RWPE2 (cell line): Measurements from ENCODE around the gene ATP1A2.

Experiments
- ATAC-seq: fragments of 200-7000 bp; cut with Tn5 transposase; 3 replicates; pipeline ENCODE4 v1.9.1; 2021; ENCODE audit warnings: low read depth
- DNase-seq: peaks from one replicate; pipeline ENCODE4 v3.0.0-alpha.2; 2020; ENCODE audit warnings: low spot score
- H3K27ac ChIP-seq: fragments of 450-650 bp; 2 replicates; pipeline ENCODE4 v1.5.1; 2017; ENCODE audit warnings: mild to moderate bottlenecking; ENCODE audit not compliant: poor library complexity, severe bottlenecking
- H3K27me3 ChIP-seq: fragments of 250-450 bp; sonication (Bioruptor Pico); 2 replicates; pipeline ENCODE4 v1.5.1; 2021; ENCODE audit warnings: mild to moderate bottlenecking, moderate library complexity; ENCODE audit not compliant: insufficient read depth, poor library complexity, severe bottlenecking
- H3K36me3 ChIP-seq: fragments of 250-450 bp; sonication (Bioruptor Pico); 2 replicates; pipeline ENCODE4 v1.5.1; 2020; ENCODE audit warnings: low read depth, mild to moderate bottlenecking, moderate library complexity
- H3K4me1 ChIP-seq: fragments of 250-450 bp; sonication (Bioruptor Pico); 2 replicates; pipeline ENCODE4 v1.5.1; 2021; ENCODE audit warnings: mild to moderate bottlenecking, moderate library complexity; ENCODE audit not compliant: insufficient read depth, poor library complexity, severe bottlenecking
- H3K4me3 ChIP-seq: fragments of 250-450 bp; sonication (Bioruptor Pico); 2 replicates; pipeline ENCODE4 v1.5.1; 2021; ENCODE audit warnings: mild to moderate bottlenecking, moderate library complexity; ENCODE audit not compliant: severe bottlenecking
- H3K9me3 ChIP-seq: fragments of 250-450 bp; sonication (Bioruptor Pico); 2 replicates; pipeline ENCODE4 v1.5.1; 2021; ENCODE audit warnings: mild to moderate bottlenecking, moderate library complexity; ENCODE audit not compliant: severe bottlenecking
- TF ChIP-seq, protein P1 (sequence below): fragments of 450-650 bp; IDR thresholded peaks from one replicate; pipeline ENCODE4 v1.5.1; 2017; ENCODE audit warnings: mild to moderate bottlenecking, moderate library complexity; ENCODE audit not compliant: poor library complexity, severe bottlenecking

Gene ATP1A2

DNA sequence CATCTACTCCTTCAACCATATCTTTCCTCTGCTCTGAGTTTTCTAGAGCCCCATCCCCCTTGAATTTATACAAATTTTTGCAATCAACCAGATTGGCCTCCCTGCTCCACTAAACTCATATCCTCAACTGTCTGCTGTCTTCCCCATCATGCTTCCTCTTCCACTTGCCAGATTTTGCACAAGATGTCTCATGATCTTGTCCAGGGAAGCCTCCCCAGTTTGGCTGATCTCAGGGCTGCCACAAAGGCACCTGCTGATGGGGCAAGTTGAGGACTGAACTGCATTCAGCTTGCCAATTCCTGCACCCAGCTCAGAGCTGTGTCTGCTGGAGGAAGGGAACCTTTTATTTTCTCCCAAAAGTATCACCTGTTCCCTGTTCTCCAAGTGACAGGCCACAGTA, 38.1 kb upstream of the ATP1A2 start:
- H3K27me3 ChIP-seq: peaks cover 38% of the 10 kb centered on the region
- H3K36me3 ChIP-seq: no peaks in the 10 kb centered on the region
- no peak for DNase-seq
- H3K27ac ChIP-seq: no peak overlapping the region
- no peaks in the 10 kb centered on the region for H3K9me3 ChIP-seq
- TF ChIP-seq, protein P1, sequence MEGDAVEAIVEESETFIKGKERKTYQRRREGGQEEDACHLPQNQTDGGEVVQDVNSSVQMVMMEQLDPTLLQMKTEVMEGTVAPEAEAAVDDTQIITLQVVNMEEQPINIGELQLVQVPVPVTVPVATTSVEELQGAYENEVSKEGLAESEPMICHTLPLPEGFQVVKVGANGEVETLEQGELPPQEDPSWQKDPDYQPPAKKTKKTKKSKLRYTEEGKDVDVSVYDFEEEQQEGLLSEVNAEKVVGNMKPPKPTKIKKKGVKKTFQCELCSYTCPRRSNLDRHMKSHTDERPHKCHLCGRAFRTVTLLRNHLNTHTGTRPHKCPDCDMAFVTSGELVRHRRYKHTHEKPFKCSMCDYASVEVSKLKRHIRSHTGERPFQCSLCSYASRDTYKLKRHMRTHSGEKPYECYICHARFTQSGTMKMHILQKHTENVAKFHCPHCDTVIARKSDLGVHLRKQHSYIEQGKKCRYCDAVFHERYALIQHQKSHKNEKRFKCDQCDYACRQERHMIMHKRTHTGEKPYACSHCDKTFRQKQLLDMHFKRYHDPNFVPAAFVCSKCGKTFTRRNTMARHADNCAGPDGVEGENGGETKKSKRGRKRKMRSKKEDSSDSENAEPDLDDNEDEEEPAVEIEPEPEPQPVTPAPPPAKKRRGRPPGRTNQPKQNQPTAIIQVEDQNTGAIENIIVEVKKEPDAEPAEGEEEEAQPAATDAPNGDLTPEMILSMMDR: no peak
- no peak overlapping the region for H3K4me3 ChIP-seq
- H3K4me1 ChIP-seq: no peaks in the 10 kb centered on the region
- ATAC-seq: no peak

DNA sequence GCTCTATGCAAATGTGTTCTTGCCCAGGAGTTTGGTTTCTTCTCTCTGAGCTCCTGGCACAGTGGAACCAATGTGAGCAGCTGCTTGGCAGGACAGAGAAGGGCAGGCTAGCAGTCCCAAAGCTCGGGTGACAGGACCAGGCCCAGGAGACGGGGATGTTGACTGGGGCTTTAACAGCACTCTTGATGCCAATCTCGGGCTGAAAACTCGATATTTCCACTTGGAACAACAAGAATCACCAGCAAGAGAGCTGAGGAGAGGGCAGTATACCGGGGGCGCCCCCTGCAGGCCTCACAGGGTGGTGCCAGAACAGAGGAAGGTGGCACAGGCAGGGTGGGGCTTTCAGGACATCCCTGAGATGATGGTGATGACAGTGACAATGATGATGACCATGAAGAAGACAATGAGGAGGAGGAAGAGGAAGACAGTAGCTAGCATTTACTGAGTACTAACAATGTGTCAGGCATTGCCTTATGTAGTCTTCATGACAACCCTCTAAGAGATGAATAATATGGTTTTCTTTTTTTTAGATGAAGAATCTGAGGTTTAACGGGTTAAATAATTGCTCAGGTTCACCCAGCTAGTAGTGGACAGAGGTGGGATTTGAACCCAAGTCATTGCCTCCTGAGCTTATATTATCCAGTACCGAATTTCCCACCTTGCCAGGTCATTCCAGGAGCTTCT, 36.9 kb upstream of the ATP1A2 start:
- TF ChIP-seq, protein P1: peak; percentile 60
- H3K36me3 ChIP-seq: no peaks in the 10 kb centered on the region
- H3K9me3 ChIP-seq: no peaks in the 10 kb centered on the region
- no peak overlapping the region for H3K27ac ChIP-seq
- no peaks in the 10 kb centered on the region for H3K4me1 ChIP-seq
- 0 out of 3 replicates have a peak, but pooled peaks have one; percentile 36 for ATAC-seq
- peaks cover 49% of the 10 kb centered on the region for H3K27me3 ChIP-seq
- H3K4me3 ChIP-seq: no peak overlapping the region
- no peak for DNase-seq

DNA sequence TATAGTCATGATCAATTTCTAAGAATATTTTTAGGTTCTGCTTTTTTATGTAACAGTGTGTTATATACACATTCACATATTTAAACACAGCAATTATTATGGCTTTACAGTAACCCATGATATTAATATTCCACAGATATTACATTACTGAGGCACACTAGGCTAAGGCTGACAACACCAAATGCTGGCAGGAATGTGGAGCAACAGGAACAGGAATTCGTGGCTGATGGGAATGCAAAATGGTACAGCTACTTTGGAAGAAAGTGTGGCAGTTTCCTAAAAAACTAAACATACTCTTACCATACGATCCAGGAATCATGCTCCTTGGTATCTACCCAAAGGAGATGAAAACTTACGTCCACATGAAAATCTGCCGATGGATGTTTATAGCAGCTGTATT, 36.1 kb upstream of the ATP1A2 start:
- Histone ChIP-seq H3K4me1 (no peaks in the 10 kb centered on the region), H3K9me3 (no peaks in the 10 kb centered on the region), H3K27me3 (peaks cover 49% of the 10 kb centered on the region), H3K27ac (no peak overlapping the region), H3K36me3 (no peaks in the 10 kb centered on the region), H3K4me3 (no peak overlapping the region)
- TF ChIP-seq, protein P1: no peak
- DNase-seq: no peak
- ATAC-seq: no peak

DNA sequence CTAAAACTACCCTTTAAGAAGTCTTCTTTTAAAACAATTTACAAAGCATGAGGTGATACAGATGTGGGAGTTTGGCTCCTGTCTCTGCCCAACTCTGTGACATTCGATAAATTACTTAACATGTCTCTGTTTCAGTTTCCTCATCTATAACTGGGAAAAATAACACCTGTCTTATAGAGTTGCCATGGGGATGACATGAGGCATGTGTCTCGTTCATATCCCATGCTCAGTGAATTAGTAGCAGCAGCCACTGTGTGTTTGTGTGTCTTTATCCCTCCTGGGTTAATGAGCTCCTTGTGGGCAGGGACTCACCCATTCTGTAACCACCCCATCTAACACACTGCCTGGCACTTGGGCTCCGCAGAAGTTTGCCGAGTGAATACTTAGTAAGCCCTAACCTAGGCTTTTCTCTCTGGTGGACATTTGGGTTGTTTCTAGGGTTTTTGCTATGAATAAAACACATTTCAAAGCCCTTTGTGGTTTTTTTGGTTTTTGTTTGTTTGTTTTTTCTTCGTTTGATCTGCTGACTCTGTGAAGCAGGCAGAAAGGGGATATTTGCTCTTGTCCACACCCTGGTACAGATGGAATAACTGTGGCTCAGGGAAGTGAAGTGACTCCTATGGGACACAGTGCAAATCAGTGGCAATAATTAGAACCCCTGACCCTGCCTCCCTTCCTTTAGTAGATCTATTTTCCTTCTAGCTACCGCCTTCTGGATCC, 35.0 kb upstream of the ATP1A2 start:
- Histone ChIP-seq H3K9me3 (no peaks in the 10 kb centered on the region), H3K27me3 (peaks cover 49% of the 10 kb centered on the region)

More for the DNA sequence above, 35.0 kb upstream of the ATP1A2 start:
- TF ChIP-seq, protein P1: no peak
- ATAC-seq (no peak), DNase-seq (no peak)
- no peaks in the 10 kb centered on the region for H3K4me1 ChIP-seq
- no peak overlapping the region for H3K27ac ChIP-seq
- H3K36me3 ChIP-seq: no peaks in the 10 kb centered on the region
- H3K4me3 ChIP-seq: no peak overlapping the region
